ENCODE results near the gene PLCG2. TPM values are rescaled to one million over a fixed set of nuclear protein-coding genes. Genes with fewer than 3 reads are reported as not detected.
"Not testable (repeated sequence)": the region's sequence is repeated elsewhere in the genome, so short reads cannot be mapped to it uniquely, and the experiment has no call there.

PLCG2 gene
- total RNA-seq, 4 donors from 2014 or later: 30.5 to 243 (median 56.2) TPM

DNA sequence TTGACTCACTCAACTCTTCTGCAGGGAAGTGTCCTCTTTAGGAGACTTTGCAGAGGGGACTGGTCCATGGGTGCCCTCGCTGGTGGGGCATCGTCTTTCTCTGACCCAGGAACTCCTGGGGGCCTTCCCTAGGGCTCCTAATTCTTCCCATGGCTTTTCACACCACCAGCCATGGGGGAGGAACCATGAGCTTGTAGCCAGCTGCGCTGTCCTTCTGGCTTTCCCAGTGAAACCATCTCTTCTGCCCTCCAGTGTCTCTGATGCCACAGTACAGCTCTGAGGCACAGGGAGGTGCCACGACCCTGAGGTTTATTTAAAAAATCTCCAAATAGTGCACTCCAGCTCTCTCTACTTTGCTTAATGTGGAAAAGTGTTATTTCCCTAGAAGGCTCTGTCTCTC is 153.6 kb downstream of the PLCG2 start:
- Histone ChIP-seq H3K4me1 (no peaks in the 10 kb centered on the region), H3K4me3 (no peak overlapping the region), H3K27me3 (no peaks in the 10 kb centered on the region), H3K36me3 (peaks cover 0 to 11% (median 0%) of the 10 kb centered on the region in 3 donors), H3K9me3 (no peaks in the 10 kb centered on the region), H3K27ac (no peak overlapping the region)
- DNase-seq: no peak
- TF ChIP-seq CTCF (IDR thresholded peaks at IDR 0.05): no peak
- TF ChIP-seq POLR2A (IDR thresholded peaks at IDR 0.05): no peak

DNA sequence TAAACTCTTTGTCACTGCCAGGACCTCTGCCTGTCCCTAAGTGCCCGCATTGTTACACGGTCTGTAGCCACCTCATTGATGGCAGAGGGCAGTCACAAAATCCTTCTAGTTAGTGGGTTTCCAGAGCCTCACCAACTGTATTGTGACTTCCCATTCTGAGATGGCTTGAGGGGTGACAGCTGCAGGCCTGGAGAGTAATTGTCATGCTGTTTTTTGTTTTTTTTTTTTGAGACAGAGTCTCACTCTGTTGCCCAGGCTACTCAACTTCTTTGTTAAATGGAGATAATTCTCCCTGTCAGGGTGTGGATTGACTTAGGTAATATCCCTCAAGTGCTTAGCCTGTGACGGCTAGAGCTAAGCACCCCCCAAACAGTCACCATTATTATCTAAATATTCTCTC is 154.3 kb downstream of the PLCG2 start:
- no peaks in the 10 kb centered on the region for H3K4me1 ChIP-seq
- no peak for TF ChIP-seq CTCF (IDR thresholded peaks at IDR 0.05)
- no peak for TF ChIP-seq POLR2A (IDR thresholded peaks at IDR 0.05)
- H3K27ac ChIP-seq: no peak overlapping the region
- peaks cover 0 to 11% (median 0%) of the 10 kb centered on the region in 3 donors for H3K36me3 ChIP-seq
- H3K4me3 ChIP-seq: no peak overlapping the region
- no peaks in the 10 kb centered on the region for H3K9me3 ChIP-seq
- DNase-seq: no peak
- H3K27me3 ChIP-seq: no peaks in the 10 kb centered on the region

DNA sequence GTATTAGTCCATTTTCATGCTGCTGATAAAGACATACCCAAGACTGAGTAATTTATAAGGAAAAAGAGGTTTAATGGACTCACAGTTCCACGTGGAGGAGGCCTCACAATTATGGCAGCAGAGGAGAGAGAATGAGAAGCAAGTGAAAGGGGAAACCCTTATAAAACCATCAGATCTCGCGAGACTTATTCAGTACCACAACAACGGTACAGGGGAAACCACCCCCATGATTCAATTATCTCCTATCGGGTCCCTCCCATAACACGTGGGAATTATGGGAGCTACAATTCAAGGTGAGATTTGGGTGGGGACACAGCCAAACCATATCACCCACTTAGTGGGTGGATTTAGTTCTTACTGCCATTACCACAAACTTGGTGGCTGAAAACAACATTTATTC is 155.6 kb downstream of the PLCG2 start:
- H3K27ac ChIP-seq, DNase-seq, H3K4me1 ChIP-seq, H3K9me3 ChIP-seq, H3K4me3 ChIP-seq, H3K27me3 ChIP-seq: not testable (repeated sequence)
- H3K36me3 ChIP-seq: peaks cover 0 to 11% (median 0%) of the 10 kb centered on the region in 3 donors

- Histone ChIP-seq H3K9me3 (no peaks in the 10 kb centered on the region), H3K27me3 (no peaks in the 10 kb centered on the region), H3K36me3 (peaks cover 0 to 8% (median 0%) of the 10 kb centered on the region in 3 donors), H3K27ac (no peak overlapping the region), H3K4me1 (no peaks in the 10 kb centered on the region), H3K4me3 (no peak overlapping the region)
- no peak for DNase-seq
- no peak for TF ChIP-seq POLR2A (IDR thresholded peaks at IDR 0.05)
- TF ChIP-seq CTCF (IDR thresholded peaks at IDR 0.05): no peak
Observed at GRCh38 chr16:81936209-81937000, 157.3 kb downstream of the PLCG2 start.

- DNase-seq: no peak
- H3K4me3 ChIP-seq: no peak overlapping the region
- no peaks in the 10 kb centered on the region for H3K9me3 ChIP-seq
- TF ChIP-seq POLR2A (IDR thresholded peaks at IDR 0.05) (no peak), CTCF (IDR thresholded peaks at IDR 0.05) (no peak)
- no peaks in the 10 kb centered on the region for H3K4me1 ChIP-seq
- H3K27ac ChIP-seq: no peak overlapping the region
- H3K36me3 ChIP-seq: peaks cover 0 to 8% (median 0%) of the 10 kb centered on the region in 3 donors
- no peaks in the 10 kb centered on the region for H3K27me3 ChIP-seq
Observed at GRCh38 chr16:81937305-81938038, 158.4 kb downstream of the PLCG2 start.

Measured in Peyer's patch (tissue), 4 donors.